Astrocyte (in vitro differentiated cells and primary cell): Measurements from ENCODE around the gene RAB31.

Experiments used
- EZH2 ChIP-seq: IDR thresholded peaks from 2 replicates; pipeline ENCODE4 v1.6.1; 2012; ENCODE audit warnings: mild to moderate bottlenecking, low read length, inconsistent platforms; ENCODE audit not compliant: insufficient read depth
- TF ChIP-seq, protein P1 (sequence below): IDR thresholded peaks from 2 replicates; pipeline ENCODE4 v1.5.1; 2011; ENCODE audit warnings: low read depth, mild to moderate bottlenecking, inconsistent platforms, low read length, moderate library complexity; ENCODE audit not compliant: insufficient read depth

DNA sequence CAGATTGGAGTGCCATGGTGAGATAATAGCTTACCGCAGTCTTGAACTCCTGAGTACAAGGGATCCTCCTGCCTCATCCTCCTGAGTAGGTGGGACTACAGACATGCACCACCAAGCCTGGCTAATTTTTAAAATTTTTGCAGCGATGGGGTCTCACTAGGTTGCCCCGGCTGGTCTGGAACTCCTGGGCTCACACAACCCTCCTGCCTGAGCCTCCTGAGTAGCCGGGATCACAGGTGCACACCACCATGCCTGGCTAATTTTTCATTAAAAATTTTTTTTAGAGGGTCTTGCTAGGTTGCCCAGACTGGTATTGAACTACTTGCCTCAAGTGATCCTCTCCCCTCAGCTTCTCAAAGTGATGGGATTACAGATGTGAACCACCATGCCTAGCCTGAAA, 27.8 kb downstream of the RAB31 start:
- TF ChIP-seq, protein P1, sequence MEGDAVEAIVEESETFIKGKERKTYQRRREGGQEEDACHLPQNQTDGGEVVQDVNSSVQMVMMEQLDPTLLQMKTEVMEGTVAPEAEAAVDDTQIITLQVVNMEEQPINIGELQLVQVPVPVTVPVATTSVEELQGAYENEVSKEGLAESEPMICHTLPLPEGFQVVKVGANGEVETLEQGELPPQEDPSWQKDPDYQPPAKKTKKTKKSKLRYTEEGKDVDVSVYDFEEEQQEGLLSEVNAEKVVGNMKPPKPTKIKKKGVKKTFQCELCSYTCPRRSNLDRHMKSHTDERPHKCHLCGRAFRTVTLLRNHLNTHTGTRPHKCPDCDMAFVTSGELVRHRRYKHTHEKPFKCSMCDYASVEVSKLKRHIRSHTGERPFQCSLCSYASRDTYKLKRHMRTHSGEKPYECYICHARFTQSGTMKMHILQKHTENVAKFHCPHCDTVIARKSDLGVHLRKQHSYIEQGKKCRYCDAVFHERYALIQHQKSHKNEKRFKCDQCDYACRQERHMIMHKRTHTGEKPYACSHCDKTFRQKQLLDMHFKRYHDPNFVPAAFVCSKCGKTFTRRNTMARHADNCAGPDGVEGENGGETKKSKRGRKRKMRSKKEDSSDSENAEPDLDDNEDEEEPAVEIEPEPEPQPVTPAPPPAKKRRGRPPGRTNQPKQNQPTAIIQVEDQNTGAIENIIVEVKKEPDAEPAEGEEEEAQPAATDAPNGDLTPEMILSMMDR: no peak
- no peak for TF ChIP-seq EZH2
